Right cardiac atrium (tissue), 5 donors: ENCODE results near the gene DYNC2I2. TPM values are rescaled to one million over a fixed set of nuclear protein-coding genes. Genes with fewer than 3 reads are reported as not detected.
"Not testable (repeated sequence)": the region's sequence is repeated elsewhere in the genome, so short reads cannot be mapped to it uniquely, and the experiment has no call there.

Experiments
- ATAC-seq, 2 donors: fragments of 200-7000 bp; cut with Tn5 transposase; one replicate each; pipeline versions ENCODE4 v1.8.0 to v1.9.1; 2020; ENCODE audit warnings: moderate library complexity in 2 of 2, mild to moderate bottlenecking in 1 of 2
- DNase-seq, 3 donors: peaks; one replicate each; pipeline ENCODE4 v3.0.0-alpha.2; 2020
- H3K27ac ChIP-seq: one replicate; pipeline ENCODE4 v1.5.1; 2013; ENCODE audit warnings: mild to moderate bottlenecking, low read length, control low read depth, moderate library complexity
- H3K27me3 ChIP-seq: one replicate; pipeline ENCODE4 v1.6.1; 2013; ENCODE audit not compliant: control insufficient read depth, insufficient read depth
- H3K4me1 ChIP-seq: one replicate; pipeline ENCODE4 v1.6.1; 2013; ENCODE audit warnings: low read length; ENCODE audit not compliant: control insufficient read depth, insufficient read depth
- H3K4me3 ChIP-seq: one replicate; pipeline ENCODE4 v1.5.1; 2013; ENCODE audit warnings: low read length, control low read depth
- H3K9me3 ChIP-seq: one replicate; pipeline ENCODE4 v1.6.1; 2013; ENCODE audit warnings: low read length; ENCODE audit not compliant: control insufficient read depth
- WGBS: extraction: QIAGEN DNeasy Blood & Tissue Kit; methylation state at CpG from one replicate; pipeline ENCODE4 v1.1.7; 2013; 5-methylcytosine and 5-hydroxymethylcytosine counted together
- intact Hi-C, 4 donors: fragments of 100-400 bp; cut with DNase I; formaldehyde crosslinking; loops; one replicate each; pipeline versions ENCODE4 v1.11.0 to v1.14.0; 2022 to 2023
- polyA plus RNA-seq: library from polyadenylated mRNA; stranded (reverse); fragments of 200-250 nt; gene quantifications from one replicate; pipeline ENCODE4 v1.2.3, GENCODE V29; 2013
- total RNA-seq, 4 donors: library from RNA; stranded (reverse); fragmentation: NEBNext Ultra II Directional; extraction: Animal tissue kit (Norgen Biotek cat#: 25700); gene quantifications; one replicate each; pipeline ENCODE4 v1.2.1, GENCODE V29; 2021
- donor health status: healthy with polysubstance abuse.
- donor health status: DM: no; HTN: yes; CAD: no.
- donor health status: DM: no; HTN: no; CAD: no.
- donor health status: DM: no; HTN: yes; CAD: no; lungs with severe emphysema.
- donor health status: DM: yes; HTN: yes; CAD: no.

DYNC2I2 gene
- total and polyA plus RNA-seq, 5 donors: 13.5 to 30.2 (median 20.1) TPM

DNA sequence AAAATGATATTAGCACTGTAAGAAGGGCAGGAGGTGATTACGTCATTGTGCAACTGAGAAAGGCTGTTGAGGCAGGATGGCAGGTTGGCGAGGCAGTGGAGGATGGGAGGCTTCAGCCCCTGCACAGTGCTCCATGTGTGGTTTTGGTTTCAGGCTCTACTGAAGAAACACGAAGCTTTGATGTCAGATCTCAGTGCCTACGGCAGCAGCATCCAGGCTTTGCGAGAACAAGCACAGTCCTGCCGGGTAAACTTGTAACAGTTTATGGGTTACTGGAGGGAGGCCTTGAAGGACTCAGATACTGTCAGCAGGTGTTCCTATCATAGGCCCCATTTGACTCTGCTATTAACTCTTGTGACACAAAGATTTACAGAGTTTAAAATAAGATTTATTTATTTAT is 69.2 kb downstream of the DYNC2I2 start:
- H3K27me3 ChIP-seq: no peaks in the 10 kb centered on the region
- H3K4me3 ChIP-seq: no peak overlapping the region
- H3K4me1 ChIP-seq: no peaks in the 10 kb centered on the region
- H3K27ac ChIP-seq: no peak overlapping the region
- intact Hi-C loops: no loop called here
- 75% methylated on average over 6 of the region's 6 CpGs for WGBS
- no peaks in the 10 kb centered on the region for H3K9me3 ChIP-seq
- no peak for DNase-seq
- no peak for ATAC-seq

DNA sequence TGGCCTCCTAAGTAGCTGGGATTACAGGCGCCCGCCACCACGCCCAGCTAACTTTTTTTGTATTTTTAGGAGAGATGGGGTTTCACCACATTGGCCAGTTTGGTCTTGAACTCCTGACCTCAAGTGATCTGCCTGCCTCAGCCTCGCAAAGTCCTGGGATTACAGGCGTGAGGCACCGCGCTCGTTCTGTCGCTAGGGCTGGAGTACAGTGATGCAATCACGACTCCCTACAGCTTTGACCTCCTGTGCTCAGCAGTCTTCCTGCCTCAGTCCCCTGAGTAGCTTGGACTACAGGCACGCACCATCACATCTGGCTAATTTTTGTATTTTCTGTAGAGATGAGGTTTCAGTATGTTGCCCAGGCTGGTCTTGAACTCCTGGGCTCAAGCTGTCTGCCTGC is 69.7 kb downstream of the DYNC2I2 start:
- intact Hi-C loops, H3K4me3 ChIP-seq, H3K27ac ChIP-seq, H3K4me1 ChIP-seq, H3K27me3 ChIP-seq, ATAC-seq, DNase-seq, H3K9me3 ChIP-seq: not testable (repeated sequence)
- 87% methylated on average over 11 of the region's 11 CpGs for WGBS

DNA sequence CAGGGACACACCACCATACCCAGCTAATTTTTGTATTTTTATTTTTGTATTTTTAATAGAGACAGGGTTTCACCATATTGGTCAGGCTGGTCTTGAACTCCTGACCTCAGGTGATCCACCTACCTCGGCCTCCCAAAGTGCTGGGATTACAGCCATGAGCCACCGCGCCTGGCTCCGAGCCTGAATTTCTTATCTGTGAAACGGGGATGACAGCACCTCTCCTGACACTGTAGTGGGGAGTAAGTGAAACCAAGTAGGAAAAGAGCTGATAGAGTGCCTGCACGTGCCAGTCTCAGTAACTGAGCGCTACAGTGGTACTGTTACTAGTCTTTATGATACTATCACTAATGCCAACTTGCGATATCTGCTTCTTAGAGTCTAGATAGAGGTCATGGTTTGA is 71.5 kb downstream of the DYNC2I2 start:
- H3K4me3 ChIP-seq, H3K27me3 ChIP-seq, H3K27ac ChIP-seq, intact Hi-C loops, H3K9me3 ChIP-seq, H3K4me1 ChIP-seq: not testable (repeated sequence)
- DNase-seq (peak; percentile 30 to 76 (median 71)), ATAC-seq (peak; percentile 70 to 82)
- WGBS: 54% methylated on average over 8 of the region's 8 CpGs

Other genes with a start within 250 kb of the DYNC2I2 start
- 10 to 100 TPM; 12.8 to 23.2 (median 17.7) TPM for gene CERCAM, start 236.0 kb downstream of the DYNC2I2 start, total RNA-seq
- 12.3 TPM for gene CERCAM, start 236.0 kb downstream of the DYNC2I2 start, polyA plus RNA-seq
- gene ODF2, start 200.8 kb downstream of the DYNC2I2 start, total RNA-seq: 10 to 100 TPM; 13.8 to 15.4 (median 14.4) TPM
- gene ODF2, start 200.8 kb downstream of the DYNC2I2 start, polyA plus RNA-seq: 9.6 TPM
- gene GLE1, start 152.1 kb downstream of the DYNC2I2 start, total RNA-seq: 10 to 100 TPM; 15.7 to 19.3 (median 17.9) TPM
- gene GLE1, start 152.1 kb downstream of the DYNC2I2 start, polyA plus RNA-seq: 10.6 TPM
- 100 to 1,000 TPM; 269 to 312 (median 282) TPM for gene SPTAN1, start 104.3 kb downstream of the DYNC2I2 start, total RNA-seq
- 154 TPM for gene SPTAN1, start 104.3 kb downstream of the DYNC2I2 start, polyA plus RNA-seq
- 100 to 1,000 TPM; 180 to 210 (median 191) TPM for gene SET, start 32.4 kb upstream of the DYNC2I2 start, total RNA-seq
- gene SET, start 32.4 kb upstream of the DYNC2I2 start, polyA plus RNA-seq: 86.1 TPM
- gene PKN3, start 45.7 kb upstream of the DYNC2I2 start, total RNA-seq: 1 to 10 TPM; 4.7 to 8.7 (median 7.4) TPM
- gene PKN3, start 45.7 kb upstream of the DYNC2I2 start, polyA plus RNA-seq: 6.5 TPM
- 10 to 100 TPM in 1 of 4 donors, 1 to 10 TPM in 3; 8.3 to 11.5 (median 9.4) TPM for gene ZDHHC12, start 67.3 kb upstream of the DYNC2I2 start, total RNA-seq
- gene ZDHHC12, start 67.3 kb upstream of the DYNC2I2 start, polyA plus RNA-seq: 13.1 TPM
- gene ZER1, start 115.1 kb upstream of the DYNC2I2 start, total RNA-seq: 10 to 100 TPM; 40.6 to 56.8 (median 47.2) TPM
- 34.7 TPM for gene ZER1, start 115.1 kb upstream of the DYNC2I2 start, polyA plus RNA-seq
- gene TBC1D13, start 130.4 kb upstream of the DYNC2I2 start, total RNA-seq: 10 to 100 TPM; 15.8 to 20.8 (median 19.3) TPM
- 12.5 TPM for gene TBC1D13, start 130.4 kb upstream of the DYNC2I2 start, polyA plus RNA-seq
- gene ENDOG, start 161.7 kb upstream of the DYNC2I2 start, total RNA-seq: 10 to 100 TPM; 42.9 to 70.5 (median 56.6) TPM
- gene ENDOG, start 161.7 kb upstream of the DYNC2I2 start, polyA plus RNA-seq: 64.5 TPM
- gene SPOUT1, start 172.9 kb upstream of the DYNC2I2 start, total RNA-seq: 10 to 100 TPM; 13.4 to 22.1 (median 17.2) TPM
- 11.9 TPM for gene SPOUT1, start 172.9 kb upstream of the DYNC2I2 start, polyA plus RNA-seq
- gene KYAT1, start 225.1 kb upstream of the DYNC2I2 start, total RNA-seq: 10 to 100 TPM; 10.1 to 18.0 (median 14.0) TPM
- 14.7 TPM for gene KYAT1, start 225.1 kb upstream of the DYNC2I2 start, polyA plus RNA-seq
- gene LRRC8A, start 225.3 kb upstream of the DYNC2I2 start, total RNA-seq: 10 to 100 TPM; 22.5 to 49.8 (median 26.3) TPM
- gene LRRC8A, start 225.3 kb upstream of the DYNC2I2 start, polyA plus RNA-seq: 28.3 TPM